Activated CD8-positive, alpha-beta memory T cell treated with anti-CD3 and anti-CD28 coated beads, Interleukin-2, amount 50 U/mL, for 24 hours (primary cell): ENCODE measurements around the gene MS4A6E.

ENCODE experiments used
- DNase-seq: peaks from one replicate; pipeline ENCODE4 v3.0.0-alpha.2; 2020; ENCODE audit errors: extremely low read depth

The MS4A6E gene

DNA sequence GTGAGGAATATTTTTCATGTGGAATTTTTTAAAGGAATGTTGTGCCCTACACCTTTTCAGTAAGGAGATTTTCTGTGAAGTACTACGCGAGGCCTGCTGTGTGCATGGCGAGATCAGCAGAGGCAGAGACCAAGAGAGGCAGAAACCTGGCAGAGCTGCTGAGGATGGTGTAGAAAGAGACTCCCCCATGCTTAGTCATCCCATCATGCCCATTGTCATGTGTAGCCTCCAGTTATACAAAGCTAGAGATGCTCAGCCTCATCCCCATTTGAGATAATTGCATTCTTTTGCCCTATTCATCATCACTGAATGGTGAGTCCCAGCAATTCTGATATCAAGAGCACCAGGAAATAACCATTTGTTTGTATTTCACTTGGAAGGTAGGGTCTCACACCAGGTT is 48.3 kb downstream of the MS4A6E start:
- no peak for DNase-seq

DNA sequence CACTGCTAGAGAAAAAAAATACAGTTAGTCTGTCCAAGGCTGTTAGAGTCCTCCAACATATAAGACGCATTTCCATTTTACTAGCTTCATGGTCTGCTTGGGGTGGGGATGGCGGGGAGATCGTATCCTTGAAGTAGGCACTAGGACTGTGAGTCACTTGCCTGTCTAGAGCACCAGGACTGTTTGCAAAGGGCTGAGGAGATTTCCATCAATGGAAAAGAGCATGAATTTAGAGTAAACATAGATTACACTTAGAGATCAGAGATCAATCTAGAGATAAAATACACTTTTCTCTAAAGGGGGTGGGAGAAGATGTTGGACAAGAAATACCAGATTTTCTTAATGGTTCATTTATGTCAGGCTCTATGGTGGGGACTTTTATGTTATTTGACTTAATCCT is 49.5 kb downstream of the MS4A6E start:
- DNase-seq, result no peak

DNA sequence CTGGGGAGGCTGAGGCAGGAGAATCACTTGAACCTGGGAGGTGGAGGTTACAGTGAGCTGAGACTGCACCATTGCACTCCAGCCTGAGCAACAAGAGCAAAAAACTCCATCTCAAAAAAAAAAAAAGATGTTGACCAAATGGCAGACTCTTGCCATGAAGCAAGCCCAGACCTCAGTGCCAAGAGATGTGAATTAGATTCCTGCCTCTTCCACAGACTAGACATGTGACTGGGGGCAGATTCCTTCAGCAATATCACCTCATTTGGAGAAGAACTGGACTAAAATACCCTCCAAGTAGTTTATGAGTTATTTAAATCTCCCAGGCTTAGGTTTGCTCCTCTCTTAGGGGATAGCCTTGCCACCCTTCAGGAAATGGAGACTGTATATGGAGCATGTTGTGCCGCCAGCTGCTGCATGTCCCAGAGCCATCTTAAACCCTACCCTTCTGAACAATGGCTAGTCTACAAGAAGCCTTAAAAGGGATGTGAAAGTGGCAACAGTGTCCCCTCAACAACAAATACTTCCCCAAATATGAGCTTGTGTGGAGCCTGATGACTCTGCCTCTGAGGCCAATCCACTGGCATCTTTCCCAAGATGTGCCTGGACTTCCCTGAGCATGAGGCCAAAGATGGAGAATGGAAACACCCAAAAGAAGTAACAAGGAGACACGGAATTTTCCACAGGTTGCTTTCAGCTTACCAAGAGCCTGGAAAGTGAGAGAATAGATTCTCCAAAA is 50.5 kb downstream of the MS4A6E start:
- no peak for DNase-seq

DNA sequence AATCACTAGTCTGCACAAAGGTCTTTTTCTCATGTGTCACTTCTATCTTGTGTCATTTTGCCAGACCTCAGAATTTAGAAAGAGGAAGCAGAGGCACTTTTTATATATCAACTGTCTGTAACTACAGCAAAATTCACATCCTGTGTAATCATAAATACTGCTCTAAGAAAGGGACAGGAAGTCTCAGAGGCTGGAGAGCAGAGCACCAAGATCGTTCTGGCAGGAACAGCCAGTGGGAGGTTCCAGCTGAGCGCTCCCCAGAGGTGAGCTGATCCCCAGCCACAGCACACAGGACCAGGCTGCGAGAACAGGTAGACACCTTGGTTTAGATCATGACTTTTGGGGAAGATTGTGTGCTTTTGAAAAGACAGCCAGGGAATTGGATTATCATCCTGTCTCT is 51.3 kb downstream of the MS4A6E start, which contains the start of gene MS4A7:
Gene MS4A7, plus strand, starts transcription at position 179 of the 400 bp plus-strand sequence. CDS start 4,610 bp downstream, outside the sequence.
- DNase-seq, result no peak

DNA sequence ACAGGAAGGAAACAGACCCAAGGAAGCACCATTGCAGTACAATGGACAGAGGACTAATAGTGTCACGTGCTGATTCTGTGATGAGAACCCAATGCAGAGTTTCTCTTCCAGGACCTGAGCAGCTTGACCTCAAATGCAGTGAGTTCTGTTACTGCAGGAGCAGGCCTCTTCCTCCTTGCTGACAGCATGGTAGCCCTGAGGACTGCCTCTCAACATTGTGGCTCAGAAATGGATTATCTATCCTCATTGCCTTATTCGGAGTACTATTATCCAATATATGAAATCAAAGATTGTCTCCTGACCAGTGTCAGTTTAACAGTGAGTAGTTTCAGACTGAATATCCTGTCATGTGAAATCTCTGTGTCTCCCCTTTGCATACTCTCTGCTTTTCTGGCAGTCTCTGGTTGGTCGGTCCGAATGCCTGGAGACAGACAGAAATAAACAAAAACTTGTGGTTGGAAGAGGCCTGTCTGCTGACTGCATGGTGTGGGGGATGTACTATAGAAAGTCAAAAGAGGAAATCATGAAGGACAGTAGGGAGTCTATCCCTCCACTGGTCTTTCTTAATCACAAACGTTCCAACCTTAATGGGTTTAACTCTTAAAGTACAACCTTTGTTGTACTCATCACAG is 62.3 kb downstream of the MS4A6E start:
- DNase-seq, result no peak

DNA sequence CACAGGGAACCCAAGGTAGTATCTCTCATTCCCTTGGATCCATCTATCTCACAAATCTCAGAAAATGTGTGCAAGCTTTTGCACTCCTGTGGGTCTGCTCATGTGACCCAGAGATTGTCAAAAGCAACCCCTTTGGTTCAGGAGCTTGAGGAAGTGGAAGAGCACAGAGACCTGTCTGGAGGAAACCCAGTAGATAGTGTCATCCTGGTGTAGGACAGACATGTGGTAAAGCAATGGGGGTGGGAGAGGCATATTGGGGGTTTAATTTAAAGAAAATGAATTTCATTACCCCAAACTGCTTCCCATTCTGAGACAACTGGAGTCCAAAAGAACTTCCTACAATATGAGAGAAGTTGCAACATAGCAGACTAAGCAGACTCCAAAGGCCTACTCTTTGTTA is 63.4 kb downstream of the MS4A6E start:
- no peak for DNase-seq
